C4-2B (cell line): Measurements from ENCODE around the gene GPR37L1.

ENCODE experiments used
- CTCF ChIP-seq: fragments of 450-650 bp; conservative IDR thresholded peaks from 2 replicates; pipeline ENCODE4 v1.5.1; 2017; ENCODE audit warnings: mild to moderate bottlenecking
- ZFX ChIP-seq: fragments of 450-650 bp; IDR thresholded peaks from 2 replicates; pipeline ENCODE4 v1.6.1; 2017

DNA sequence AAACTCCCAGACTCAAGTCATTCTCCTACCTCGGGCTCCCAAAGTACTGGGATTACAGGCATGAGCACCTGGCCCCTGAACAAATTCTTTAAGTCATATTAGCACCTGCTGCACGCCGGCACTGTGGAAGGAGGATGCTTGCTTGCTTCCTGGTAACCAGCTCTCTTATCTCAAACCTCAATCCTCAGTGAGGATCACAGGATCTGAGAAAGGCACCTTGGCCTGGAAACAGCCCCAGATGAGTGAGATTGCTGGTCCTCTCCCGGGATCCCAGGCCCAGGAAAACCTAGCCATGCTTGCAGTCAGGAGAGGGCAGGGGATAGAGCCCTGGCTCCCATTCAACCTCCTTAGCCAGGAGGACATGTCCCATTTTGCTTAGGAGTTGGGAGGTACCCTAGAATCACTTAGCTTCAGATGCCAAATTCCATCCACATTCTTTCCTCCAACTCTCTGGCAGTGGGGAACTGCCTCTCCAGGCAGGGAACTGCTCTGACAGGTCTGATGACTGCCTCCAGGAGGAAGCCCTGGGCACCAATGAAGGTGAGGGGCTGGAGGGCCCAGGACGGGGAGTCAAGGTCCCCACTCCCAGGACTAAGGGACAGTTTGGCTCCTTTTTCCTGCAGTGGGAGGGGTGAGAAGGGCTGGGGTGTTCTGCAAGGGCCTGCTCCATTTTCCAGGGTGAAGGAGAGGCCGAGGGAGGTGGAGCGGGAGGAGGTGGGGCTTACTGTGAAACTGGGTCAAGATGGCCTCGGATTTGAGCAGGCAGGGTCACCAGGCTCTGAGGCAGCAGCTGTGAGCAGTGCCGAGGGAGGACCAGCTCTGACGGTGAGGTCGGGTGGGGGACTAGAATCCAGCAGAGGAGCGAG is 9.5 kb downstream of the GPR37L1 start:
- TF ChIP-seq CTCF (no peak), ZFX (no peak)
